Measurements from ENCODE around the gene CMC4.
A peak's percentile ranks its signal among the peaks of the same experiment; 100 is the strongest.

Gene CMC4

DNA sequence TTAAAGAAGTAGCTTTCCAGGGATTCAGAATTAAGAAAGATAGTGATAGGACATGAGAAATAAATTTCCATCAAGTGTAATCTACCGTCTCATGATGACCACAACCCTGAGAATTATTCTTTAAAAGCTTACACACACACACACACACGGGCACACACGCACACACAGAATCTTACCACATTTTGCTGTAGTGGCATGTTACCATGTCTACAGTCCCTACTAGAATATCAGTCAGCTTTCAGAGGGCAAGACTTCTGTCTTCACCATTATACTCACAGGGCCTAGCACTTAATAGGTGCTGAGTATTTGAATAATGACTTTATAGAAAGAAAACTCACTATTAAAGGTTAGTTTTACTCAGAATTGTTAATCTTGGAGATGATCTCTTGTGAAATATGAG lies 15.4 kb downstream of the CMC4 start:
- TF ChIP-seq CTCF (conservative IDR thresholded peaks at IDR 0.05; ENCODE audit: low read depth, low read length): no peak
- H3K4me3 ChIP-seq (ENCODE audit: low read length): no peak overlapping the region
- DNase-seq (ENCODE audit: low read depth): no peak

DNA sequence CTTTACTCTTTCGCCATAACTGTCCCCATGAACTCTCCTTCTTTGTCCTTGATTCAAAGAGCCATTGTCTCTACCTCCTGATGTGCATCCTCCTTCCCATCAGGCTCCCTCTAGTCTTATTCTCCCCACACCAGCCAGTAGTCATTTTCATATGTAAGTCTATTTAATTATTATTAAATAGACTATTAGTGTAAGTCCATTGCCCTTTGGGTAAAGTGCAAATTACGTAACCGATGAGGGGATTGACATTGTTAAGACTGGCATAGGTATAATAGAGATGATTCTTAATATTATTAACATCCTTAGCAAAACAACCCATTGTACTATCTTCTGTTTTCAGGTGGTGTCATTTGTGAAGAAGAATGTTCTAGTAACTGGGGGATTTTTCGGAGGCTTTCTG lies 16.7 kb downstream of the CMC4 start:
- TF ChIP-seq CTCF (conservative IDR thresholded peaks at IDR 0.05; ENCODE audit: low read depth, low read length): no peak
- H3K4me3 ChIP-seq (ENCODE audit: low read length): no peak overlapping the region

DNA sequence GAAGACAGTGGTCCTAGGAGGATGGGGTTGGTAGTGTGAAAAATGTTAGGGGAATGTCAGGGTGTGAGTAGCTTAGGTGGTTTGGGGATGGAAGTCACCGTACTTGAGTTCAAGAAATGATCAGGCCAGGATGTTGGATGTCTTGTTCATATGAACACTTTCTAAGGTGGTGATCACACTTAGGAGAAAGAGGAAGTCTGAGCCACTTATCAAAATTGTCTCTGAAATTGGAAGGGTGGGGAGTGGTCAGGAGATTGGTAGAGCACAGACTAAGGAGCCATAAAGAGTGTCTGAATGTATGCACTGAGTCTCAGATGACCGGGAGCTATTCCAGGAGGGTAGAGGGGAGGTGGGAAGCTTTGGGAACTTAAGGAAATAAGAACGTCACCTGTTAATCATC lies 17.3 kb downstream of the CMC4 start:
- no peak for TF ChIP-seq CTCF (conservative IDR thresholded peaks at IDR 0.05; ENCODE audit: low read depth, low read length)
- no peak for DNase-seq (ENCODE audit: low read depth)
- H3K4me3 ChIP-seq (ENCODE audit: low read length): no peak overlapping the region

More for the DNA sequence above, 16.7 kb downstream of the CMC4 start:
- no peak for DNase-seq (ENCODE audit: low read depth)

DNA sequence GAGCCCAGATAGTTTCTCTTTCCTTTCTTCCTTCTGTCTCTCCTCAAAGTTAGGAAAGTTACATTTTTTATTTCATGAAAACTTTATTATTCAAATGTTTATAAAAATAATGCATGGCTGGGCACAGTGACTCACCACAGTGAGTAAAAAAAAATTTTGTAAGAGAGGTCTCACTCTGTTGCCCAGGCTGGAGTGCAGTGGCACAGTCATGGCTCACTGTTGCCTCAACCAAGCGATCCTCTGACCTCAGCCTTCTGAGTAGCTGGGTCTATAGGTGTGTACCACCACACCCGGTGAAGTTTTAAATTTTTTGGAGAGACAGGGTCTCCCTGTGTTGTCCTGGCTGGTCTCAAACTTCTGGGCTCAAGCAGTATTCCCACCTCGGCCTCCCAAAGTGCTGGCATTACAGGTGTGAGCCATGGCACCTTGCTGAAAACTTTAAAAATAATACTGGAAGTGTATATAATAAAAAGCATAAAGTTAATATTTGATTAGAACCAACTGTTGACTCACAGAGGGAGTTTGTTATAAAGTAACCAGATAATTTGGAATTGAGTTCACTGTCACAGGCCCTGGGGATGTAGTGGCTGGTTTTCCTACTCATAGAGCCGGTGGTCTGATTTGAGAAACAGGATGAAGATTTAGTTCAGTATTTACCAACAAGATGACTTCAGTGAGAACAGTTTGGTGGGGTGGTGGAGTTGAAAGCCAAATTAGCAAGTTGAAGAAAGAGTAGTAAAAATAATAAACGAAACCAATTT lies 18.0 kb downstream of the CMC4 start:
- no peak for TF ChIP-seq CTCF (conservative IDR thresholded peaks at IDR 0.05; ENCODE audit: low read depth, low read length)
- no peak for DNase-seq (ENCODE audit: low read depth)
- no peak overlapping the region for H3K4me3 ChIP-seq (ENCODE audit: low read length)

DNA sequence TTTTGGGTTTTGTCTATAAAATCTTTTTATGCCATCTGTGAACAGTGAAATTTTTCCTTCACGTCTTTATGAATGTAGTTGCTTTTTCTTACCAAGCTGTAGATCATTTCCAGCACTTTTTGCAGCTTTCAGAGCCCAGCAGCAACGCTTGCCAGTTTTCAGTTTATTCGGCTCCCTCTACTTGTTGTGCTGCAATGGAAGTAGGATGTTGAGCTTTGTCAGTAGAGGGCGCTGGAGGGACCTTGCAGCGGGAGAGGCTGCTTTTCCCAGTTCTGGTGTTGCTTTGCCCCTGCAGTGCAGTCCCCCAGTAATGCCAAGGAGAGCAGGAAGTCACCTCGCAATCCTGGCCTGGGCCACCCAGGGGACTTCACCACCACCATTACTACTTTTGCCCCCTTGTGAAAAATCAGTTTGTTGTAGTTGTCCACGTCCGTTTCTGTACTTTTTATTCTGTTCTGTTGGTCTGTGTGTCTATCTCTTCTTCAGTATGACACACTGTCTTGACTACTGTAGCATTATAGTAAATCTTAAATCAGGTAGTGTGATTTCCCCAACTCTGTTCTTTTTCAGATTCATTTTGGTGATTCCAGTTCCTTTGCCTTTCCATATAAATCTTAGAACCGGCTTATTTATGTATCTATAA lies 21.8 kb downstream of the CMC4 start:
- no peak overlapping the region for H3K4me3 ChIP-seq (ENCODE audit: low read length)
- peak; percentile 74 for TF ChIP-seq CTCF (conservative IDR thresholded peaks at IDR 0.05; ENCODE audit: low read depth, low read length)
- DNase-seq (ENCODE audit: low read depth): no peak

DNA sequence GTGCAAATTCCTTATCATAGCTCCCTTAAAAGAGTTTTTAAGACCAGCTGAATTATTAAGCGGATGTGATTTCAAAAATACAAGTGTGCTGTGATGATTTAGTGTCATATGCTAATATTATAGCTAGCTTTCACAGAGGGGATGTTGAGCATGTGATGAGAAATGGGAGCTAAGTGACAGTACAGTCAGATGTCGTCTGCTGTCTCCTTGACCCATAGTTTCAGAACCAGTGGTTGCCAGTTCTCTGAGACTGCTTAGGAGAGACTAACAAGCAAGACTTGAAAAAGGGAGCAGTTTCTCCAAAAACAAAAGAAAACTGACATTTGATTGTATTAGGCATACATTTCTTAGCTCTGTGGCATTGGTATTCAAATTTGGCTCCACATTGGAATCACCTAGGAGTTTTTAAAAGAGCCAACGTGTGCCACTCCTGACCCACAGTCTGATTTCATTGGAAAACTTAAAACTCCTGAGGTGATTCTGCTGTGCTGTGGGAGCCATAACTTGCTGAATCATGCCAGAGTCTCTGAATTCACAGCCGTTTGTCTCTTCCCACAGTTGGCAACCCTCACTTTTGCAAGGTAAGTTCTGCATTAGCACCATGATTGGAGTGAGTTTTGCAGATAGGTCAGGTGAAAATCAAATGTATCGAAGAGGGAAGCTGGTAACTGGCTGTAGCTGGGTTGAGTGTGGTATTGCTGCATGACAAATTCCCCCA lies 24.0 kb downstream of the CMC4 start:
- no peak overlapping the region for H3K4me3 ChIP-seq (ENCODE audit: low read length)
- TF ChIP-seq CTCF (conservative IDR thresholded peaks at IDR 0.05; ENCODE audit: low read depth, low read length): no peak
- DNase-seq (ENCODE audit: low read depth): no peak
